ENCODE results near the gene TM2D3.
"Not testable (repeated sequence)": the region's sequence is repeated elsewhere in the genome, so short reads cannot be mapped to it uniquely, and the experiment has no call there.

Gene TM2D3

DNA sequence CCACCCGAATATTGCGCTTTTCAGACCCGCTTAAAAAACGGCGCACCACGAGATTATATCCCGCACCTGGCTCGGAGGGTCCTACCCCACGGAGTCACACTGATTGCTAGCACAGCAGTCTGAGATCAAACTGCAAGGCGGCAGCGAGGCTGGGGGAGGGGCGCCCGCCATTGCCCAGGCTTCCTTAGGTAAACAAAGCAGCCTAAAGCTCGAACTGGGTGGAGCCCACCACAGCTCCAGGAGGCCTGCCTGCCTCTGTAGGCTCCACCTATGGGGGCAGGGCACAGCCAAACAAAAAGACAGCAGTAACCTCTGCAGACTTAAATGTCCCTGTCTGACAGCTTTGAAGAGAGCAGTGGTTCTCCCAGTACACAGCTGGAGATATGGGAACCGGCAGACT is 25.5 kb downstream of the TM2D3 start:
- not testable (repeated sequence) for H3K23ac ChIP-seq (ENCODE audit: low read length); H3K4ac ChIP-seq (ENCODE audit: low read depth, low read length); H3K4me2 ChIP-seq (ENCODE audit: low read length); H2BK15ac ChIP-seq (replicated peaks; ENCODE audit: low read depth); H4K5ac ChIP-seq (ENCODE audit: low read length); H3K18ac ChIP-seq (ENCODE audit: low read length); H3K79me1 ChIP-seq (ENCODE audit: low read length); H3K9ac ChIP-seq (ENCODE audit: low read length); H3K4me3 ChIP-seq (ENCODE audit: low read length); H2AK5ac ChIP-seq (ENCODE audit: low read length); H3K4me1 ChIP-seq (ENCODE audit: control insufficient read depth, low read depth, low read length); H2BK5ac ChIP-seq (ENCODE audit: low read length); H3K27me3 ChIP-seq (ENCODE audit: insufficient read depth, low read length, poor library complexity); H3K79me2 ChIP-seq (ENCODE audit: control insufficient read depth, insufficient read depth, low read length); H3K56ac ChIP-seq (ENCODE audit: low read length); DNase-seq; H2BK120ac ChIP-seq (ENCODE audit: low read depth, low read length); H3K27ac ChIP-seq (ENCODE audit: low read depth, low read length); H3K36me3 ChIP-seq (ENCODE audit: control insufficient read depth, insufficient read depth, low read length); H4K8ac ChIP-seq (ENCODE audit: low read depth, low read length)
- WGBS (ENCODE audit: extremely low coverage, insufficient coverage, low lambda C conversion rate), result no CpG with 5 or more reads among the region's 15 CpGs

DNA sequence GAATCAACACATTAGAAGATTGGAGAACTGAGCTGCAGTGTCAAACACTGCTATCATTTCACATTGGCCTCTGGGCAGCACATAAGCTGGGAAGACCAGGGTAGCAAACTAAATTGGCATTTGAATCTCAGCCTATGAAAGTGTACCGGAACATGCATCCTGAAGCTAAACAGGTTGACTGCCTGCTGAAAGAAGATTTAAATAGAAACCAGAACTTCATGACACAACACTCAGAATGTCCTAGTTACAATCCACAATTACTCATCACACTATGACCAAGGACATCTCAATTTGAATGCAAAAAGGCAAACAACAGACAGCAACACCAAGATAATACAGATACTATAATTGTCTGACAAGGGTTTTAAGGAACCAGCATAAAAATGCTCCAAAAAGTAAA is 26.2 kb downstream of the TM2D3 start:
- Histone ChIP-seq H3K27ac (ENCODE audit: low read depth, low read length) (no peak overlapping the region), H3K36me3 (ENCODE audit: control insufficient read depth, insufficient read depth, low read length) (no peaks in the 10 kb centered on the region), H3K4ac (ENCODE audit: low read depth, low read length) (no peak overlapping the region), H3K79me2 (ENCODE audit: control insufficient read depth, insufficient read depth, low read length) (no peaks in the 10 kb centered on the region), H2BK120ac (ENCODE audit: low read depth, low read length) (no peak overlapping the region), H2BK5ac (ENCODE audit: low read length) (no peak overlapping the region), H3K79me1 (ENCODE audit: low read length) (no peaks in the 10 kb centered on the region), H3K4me3 (ENCODE audit: low read length) (no peak overlapping the region), H3K18ac (ENCODE audit: low read length) (no peak overlapping the region), H4K8ac (ENCODE audit: low read depth, low read length) (no peak overlapping the region), H3K4me2 (ENCODE audit: low read length) (no peak overlapping the region), H4K5ac (ENCODE audit: low read length) (no peak overlapping the region), H2AK5ac (ENCODE audit: low read length) (no peak overlapping the region), H2BK15ac (replicated peaks; ENCODE audit: low read depth) (no peak overlapping the region), H3K23ac (ENCODE audit: low read length) (no peak overlapping the region), H3K27me3 (ENCODE audit: insufficient read depth, low read length, poor library complexity) (no peaks in the 10 kb centered on the region), H3K56ac (ENCODE audit: low read length) (no peak overlapping the region), H3K4me1 (ENCODE audit: control insufficient read depth, low read depth, low read length) (no peaks in the 10 kb centered on the region), H3K9ac (ENCODE audit: low read length) (no peak overlapping the region)
- DNase-seq, result no peak
- no CpG with 5 or more reads among the region's 1 CpG for WGBS (ENCODE audit: extremely low coverage, insufficient coverage, low lambda C conversion rate)

DNA sequence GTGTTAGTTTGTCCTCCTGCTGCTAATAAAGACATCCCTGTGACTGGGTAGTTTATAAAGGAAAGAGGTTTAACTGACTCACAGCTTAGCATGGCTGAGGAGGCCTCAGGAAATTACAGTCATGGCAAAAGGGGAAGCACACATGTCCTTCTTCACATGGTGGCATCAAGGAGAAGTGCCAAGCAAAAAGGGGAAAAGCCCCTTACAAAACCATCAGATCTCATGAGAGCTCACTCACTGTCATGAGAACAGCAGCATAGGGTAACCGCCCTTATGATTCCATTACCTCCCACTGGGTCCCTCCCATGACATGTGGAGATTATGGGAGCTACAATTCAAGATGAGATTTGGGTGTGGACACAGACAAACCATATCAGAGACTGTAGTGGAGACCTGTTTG is 27.0 kb downstream of the TM2D3 start:
- Histone ChIP-seq H3K79me2 (ENCODE audit: control insufficient read depth, insufficient read depth, low read length) (no peaks in the 10 kb centered on the region), H3K4me2 (ENCODE audit: low read length) (no peak overlapping the region), H3K4me1 (ENCODE audit: control insufficient read depth, low read depth, low read length) (no peaks in the 10 kb centered on the region), H4K5ac (ENCODE audit: low read length) (no peak overlapping the region), H2BK120ac (ENCODE audit: low read depth, low read length) (no peak overlapping the region), H3K79me1 (ENCODE audit: low read length) (no peaks in the 10 kb centered on the region), H3K27me3 (ENCODE audit: insufficient read depth, low read length, poor library complexity) (no peaks in the 10 kb centered on the region), H3K36me3 (ENCODE audit: control insufficient read depth, insufficient read depth, low read length) (no peaks in the 10 kb centered on the region), H3K23ac (ENCODE audit: low read length) (no peak overlapping the region), H3K18ac (ENCODE audit: low read length) (no peak overlapping the region), H3K9ac (ENCODE audit: low read length) (no peak overlapping the region), H3K4ac (ENCODE audit: low read depth, low read length) (no peak overlapping the region), H3K56ac (ENCODE audit: low read length) (no peak overlapping the region), H2BK15ac (replicated peaks; ENCODE audit: low read depth) (no peak overlapping the region), H3K4me3 (ENCODE audit: low read length) (no peak overlapping the region), H4K8ac (ENCODE audit: low read depth, low read length) (no peak overlapping the region), H2AK5ac (ENCODE audit: low read length) (no peak overlapping the region), H2BK5ac (ENCODE audit: low read length) (no peak overlapping the region), H3K27ac (ENCODE audit: low read depth, low read length) (no peak overlapping the region)
- no CpG with 5 or more reads among the region's 1 CpG for WGBS (ENCODE audit: extremely low coverage, insufficient coverage, low lambda C conversion rate)
- DNase-seq, result no peak

DNA sequence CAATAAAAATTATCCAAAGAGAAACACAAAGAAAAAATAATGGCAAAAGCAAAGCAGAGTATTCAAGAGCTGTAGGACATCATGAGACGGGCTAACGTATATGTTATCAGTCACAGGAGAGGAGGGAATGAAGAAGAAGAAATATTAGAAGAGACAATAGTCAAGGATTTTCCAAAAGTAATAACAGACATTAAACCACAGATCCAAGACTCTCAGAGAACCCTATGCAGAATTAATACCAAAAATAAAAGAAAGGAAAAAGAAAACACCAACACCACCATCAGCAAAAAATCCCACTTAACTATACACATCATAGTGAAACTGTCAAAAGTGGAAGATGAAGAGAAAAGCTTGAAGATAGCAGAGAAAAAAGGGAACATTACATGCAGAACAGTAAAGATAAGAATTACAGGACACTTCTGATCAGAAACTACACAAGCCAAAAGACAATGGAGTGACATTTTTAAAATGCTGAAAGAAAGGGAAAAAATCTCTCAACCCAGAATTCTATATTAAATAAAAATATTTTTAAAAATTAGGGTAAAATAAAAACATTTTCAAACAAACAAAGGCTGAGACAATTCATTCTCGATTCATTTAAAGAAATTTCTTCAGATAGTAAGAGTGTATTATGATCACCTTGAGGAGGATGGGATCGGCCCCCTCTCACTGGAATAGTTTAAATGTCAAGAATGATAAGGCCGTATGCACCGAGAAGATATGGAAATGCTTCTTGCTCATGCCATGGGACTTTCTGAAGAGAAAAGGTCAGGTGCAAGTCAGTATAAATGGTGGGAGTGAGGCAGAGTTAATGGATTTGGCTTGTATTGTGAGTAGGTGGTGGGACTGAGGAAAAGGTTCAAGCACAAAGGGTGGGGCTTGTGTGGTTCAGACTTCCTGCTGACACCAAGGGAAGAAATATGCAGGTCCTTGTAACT is 28.5 kb downstream of the TM2D3 start:
- Histone ChIP-seq H4K5ac (ENCODE audit: low read length) (no peak overlapping the region), H2BK15ac (replicated peaks; ENCODE audit: low read depth) (no peak overlapping the region), H3K23ac (ENCODE audit: low read length) (no peak overlapping the region), H3K27ac (ENCODE audit: low read depth, low read length) (no peak overlapping the region), H3K79me2 (ENCODE audit: control insufficient read depth, insufficient read depth, low read length) (no peaks in the 10 kb centered on the region), H3K79me1 (ENCODE audit: low read length) (no peaks in the 10 kb centered on the region), H3K27me3 (ENCODE audit: insufficient read depth, low read length, poor library complexity) (no peaks in the 10 kb centered on the region), H3K56ac (ENCODE audit: low read length) (no peak overlapping the region), H2BK5ac (ENCODE audit: low read length) (no peak overlapping the region), H3K9ac (ENCODE audit: low read length) (no peak overlapping the region), H3K4me1 (ENCODE audit: control insufficient read depth, low read depth, low read length) (no peaks in the 10 kb centered on the region), H4K8ac (ENCODE audit: low read depth, low read length) (no peak overlapping the region), H3K18ac (ENCODE audit: low read length) (no peak overlapping the region), H3K4ac (ENCODE audit: low read depth, low read length) (no peak overlapping the region), H3K4me3 (ENCODE audit: low read length) (no peak overlapping the region), H3K36me3 (ENCODE audit: control insufficient read depth, insufficient read depth, low read length) (no peaks in the 10 kb centered on the region), H2BK120ac (ENCODE audit: low read depth, low read length) (no peak overlapping the region), H2AK5ac (ENCODE audit: low read length) (no peak overlapping the region), H3K4me2 (ENCODE audit: low read length) (no peak overlapping the region)
- no peak for DNase-seq
- WGBS (ENCODE audit: extremely low coverage, insufficient coverage, low lambda C conversion rate), result no CpG with 5 or more reads among the region's 6 CpGs

- Histone ChIP-seq H4K5ac (ENCODE audit: low read length) (no peak overlapping the region), H3K4me1 (ENCODE audit: control insufficient read depth, low read depth, low read length) (no peaks in the 10 kb centered on the region), H3K18ac (ENCODE audit: low read length) (no peak overlapping the region), H3K56ac (ENCODE audit: low read length) (no peak overlapping the region), H3K23ac (ENCODE audit: low read length) (no peak overlapping the region), H3K36me3 (ENCODE audit: control insufficient read depth, insufficient read depth, low read length) (no peaks in the 10 kb centered on the region), H2BK5ac (ENCODE audit: low read length) (no peak overlapping the region), H2AK5ac (ENCODE audit: low read length) (no peak overlapping the region), H3K4ac (ENCODE audit: low read depth, low read length) (no peak overlapping the region), H3K79me2 (ENCODE audit: control insufficient read depth, insufficient read depth, low read length) (no peaks in the 10 kb centered on the region), H4K8ac (ENCODE audit: low read depth, low read length) (no peak overlapping the region), H3K4me2 (ENCODE audit: low read length) (no peak overlapping the region), H3K9ac (ENCODE audit: low read length) (no peak overlapping the region), H3K27ac (ENCODE audit: low read depth, low read length) (no peak overlapping the region), H2BK120ac (ENCODE audit: low read depth, low read length) (no peak overlapping the region), H3K79me1 (ENCODE audit: low read length) (no peaks in the 10 kb centered on the region), H2BK15ac (replicated peaks; ENCODE audit: low read depth) (no peak overlapping the region), H3K4me3 (ENCODE audit: low read length) (no peak overlapping the region), H3K27me3 (ENCODE audit: insufficient read depth, low read length, poor library complexity) (no peaks in the 10 kb centered on the region)
- no CpG with 5 or more reads among the region's 3 CpGs for WGBS (ENCODE audit: extremely low coverage, insufficient coverage, low lambda C conversion rate)
- DNase-seq, result no peak
Observed at GRCh38 chr15:101621961-101622360, 30.2 kb downstream of the TM2D3 start.

GRCh38 chr15:101620671-101621070 is 31.5 kb downstream of the TM2D3 start:
- no peak for DNase-seq
- no peaks in the 10 kb centered on the region for H3K79me1 ChIP-seq (ENCODE audit: low read length)
- no peaks in the 10 kb centered on the region for H3K27me3 ChIP-seq (ENCODE audit: insufficient read depth, low read length, poor library complexity)
- peaks cover 2% of the 10 kb centered on the region for H3K4me1 ChIP-seq (ENCODE audit: control insufficient read depth, low read depth, low read length)
- H3K79me2 ChIP-seq (ENCODE audit: control insufficient read depth, insufficient read depth, low read length), result no peaks in the 10 kb centered on the region
- no peak overlapping the region for H3K27ac ChIP-seq (ENCODE audit: low read depth, low read length)
- no peak overlapping the region for H3K18ac ChIP-seq (ENCODE audit: low read length)
- no peak overlapping the region for H4K5ac ChIP-seq (ENCODE audit: low read length)
- WGBS (ENCODE audit: extremely low coverage, insufficient coverage, low lambda C conversion rate), result no CpG with 5 or more reads among the region's 10 CpGs
- H3K9ac ChIP-seq (ENCODE audit: low read length), result no peak overlapping the region
- H3K4me2 ChIP-seq (ENCODE audit: low read length), result no peak overlapping the region
- no peak overlapping the region for H2BK15ac ChIP-seq (replicated peaks; ENCODE audit: low read depth)
- no peak overlapping the region for H3K56ac ChIP-seq (ENCODE audit: low read length)
- H3K23ac ChIP-seq (ENCODE audit: low read length), result no peak overlapping the region
- no peak overlapping the region for H3K4ac ChIP-seq (ENCODE audit: low read depth, low read length)
- H3K36me3 ChIP-seq (ENCODE audit: control insufficient read depth, insufficient read depth, low read length), result no peaks in the 10 kb centered on the region
- no peak overlapping the region for H2BK5ac ChIP-seq (ENCODE audit: low read length)
- no peak overlapping the region for H2AK5ac ChIP-seq (ENCODE audit: low read length)
- H3K4me3 ChIP-seq (ENCODE audit: low read length), result no peak overlapping the region
- no peak overlapping the region for H2BK120ac ChIP-seq (ENCODE audit: low read depth, low read length)
- H4K8ac ChIP-seq (ENCODE audit: low read depth, low read length), result no peak overlapping the region
